ENCODE data around the gene SLC9A9. TPM values are rescaled to one million over a fixed set of nuclear protein-coding genes. Genes with fewer than 3 reads are reported as not detected.

SLC9A9 gene
- polyA plus RNA-seq, 1 donor (not counting 4 experiments of a cell fraction or from before 2014, with no cell fraction given): 5.2 TPM

GRCh38 chr3:143831208-143831607 lies 17.1 kb downstream of the SLC9A9 start:
- no peak for TF ChIP-seq EZH2 (IDR thresholded peaks at IDR 0.05; ENCODE audit: low read length)
- no peak for TF ChIP-seq CTCF (optimal IDR thresholded peaks at IDR 0.05 in 1 of 3, IDR thresholded peaks at IDR 0.05 in 1 of 3, conservative IDR thresholded peaks at IDR 0.05 in 1 of 3; ENCODE audit: extremely low read depth in 1 of 3, insufficient read depth in 2 of 3, low read length in 3 of 3)
- Histone ChIP-seq H3K9ac (ENCODE audit: control insufficient read depth, extremely low read depth, insufficient read depth, low read length) (no peak overlapping the region), H3K9me1 (ENCODE audit: control insufficient read depth, extremely low read depth, insufficient read depth, low read length) (no peaks in the 10 kb centered on the region), H3K27me3 (ENCODE audit: control insufficient read depth, extremely low read depth, insufficient read depth, low read length) (no peaks in the 10 kb centered on the region), H3K36me3 (ENCODE audit: control insufficient read depth in 2 of 2, extremely low read depth in 1 of 2, insufficient read depth in 2 of 2, low read length in 2 of 2) (no peaks in the 10 kb centered on the region), H3K4me1 (ENCODE audit: control insufficient read depth, extremely low read depth, insufficient read depth, low read length) (peaks cover 20% of the 10 kb centered on the region), H4K20me1 (ENCODE audit: control insufficient read depth, extremely low read depth, insufficient read depth, low read length) (no peaks in the 10 kb centered on the region), H3K79me2 (ENCODE audit: control insufficient read depth, insufficient read depth, low read length) (no peaks in the 10 kb centered on the region), H3K4me2 (ENCODE audit: control insufficient read depth, extremely low read depth, insufficient read depth, low read depth, low read length) (peak overlapping the region; percentile 59), H2AFZ (ENCODE audit: control insufficient read depth, low read length) (peak overlapping the region; percentile 65), H3K4me3 (ENCODE audit: control insufficient read depth in 2 of 3, extremely low read depth in 1 of 3, insufficient read depth in 2 of 3, low read depth in 1 of 3, low read length in 3 of 3) (peak overlapping the region in 2 of 3 experiments; percentile 24 to 47), H3K27ac (ENCODE audit: control insufficient read depth, insufficient read depth, low read length) (peak overlapping the region; percentile 28), H3K9me3 (ENCODE audit: control insufficient read depth, low read depth, low read length) (no peaks in the 10 kb centered on the region)
- FAIRE-seq (peak; percentile 75), DNase-seq (ENCODE audit: low read depth, low spot score) (no peak)
- dilution Hi-C loops (cut with MboI; ENCODE audit: extremely low pct_ligation_motif_present, low sequenced_read_pairs): no loop called here

DNA sequence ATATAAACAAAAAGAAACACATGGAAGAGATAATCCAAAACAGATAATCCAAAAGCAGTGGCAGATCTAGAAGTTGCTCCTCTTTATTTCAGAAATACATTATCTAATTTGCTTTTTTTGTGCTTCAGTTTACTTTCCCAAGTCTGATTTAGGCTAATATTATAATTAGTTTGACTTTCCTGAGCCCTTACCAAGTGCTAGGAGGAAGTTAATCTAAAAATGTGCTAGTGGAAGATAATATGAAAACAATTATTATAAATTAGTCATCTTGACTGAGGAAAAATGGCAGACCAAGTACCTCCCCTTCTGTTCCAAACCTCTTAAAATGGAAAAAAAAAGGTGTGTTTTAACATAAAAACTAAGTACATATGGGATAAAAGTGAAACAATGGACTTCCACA lies 17.5 kb downstream of the SLC9A9 start:
- Histone ChIP-seq H3K4me2 (ENCODE audit: control insufficient read depth, extremely low read depth, insufficient read depth, low read depth, low read length) (peak overlapping the region; percentile 59), H3K9me3 (ENCODE audit: control insufficient read depth, low read depth, low read length) (no peaks in the 10 kb centered on the region), H3K27ac (ENCODE audit: control insufficient read depth, insufficient read depth, low read length) (peak overlapping the region; percentile 28), H4K20me1 (ENCODE audit: control insufficient read depth, extremely low read depth, insufficient read depth, low read length) (no peaks in the 10 kb centered on the region), H3K36me3 (ENCODE audit: control insufficient read depth in 2 of 2, extremely low read depth in 1 of 2, insufficient read depth in 2 of 2, low read length in 2 of 2) (no peaks in the 10 kb centered on the region), H2AFZ (ENCODE audit: control insufficient read depth, low read length) (peak overlapping the region; percentile 65), H3K79me2 (ENCODE audit: control insufficient read depth, insufficient read depth, low read length) (no peaks in the 10 kb centered on the region), H3K4me3 (ENCODE audit: control insufficient read depth in 2 of 3, extremely low read depth in 1 of 3, insufficient read depth in 2 of 3, low read depth in 1 of 3, low read length in 3 of 3) (peak overlapping the region in 1 of 3 experiments; percentile 47), H3K27me3 (ENCODE audit: control insufficient read depth, extremely low read depth, insufficient read depth, low read length) (no peaks in the 10 kb centered on the region), H3K4me1 (ENCODE audit: control insufficient read depth, extremely low read depth, insufficient read depth, low read length) (peaks cover 20% of the 10 kb centered on the region), H3K9ac (ENCODE audit: control insufficient read depth, extremely low read depth, insufficient read depth, low read length) (no peak overlapping the region), H3K9me1 (ENCODE audit: control insufficient read depth, extremely low read depth, insufficient read depth, low read length) (no peaks in the 10 kb centered on the region)
- DNase-seq (ENCODE audit: low read depth, low spot score): no peak
- FAIRE-seq: no peak
- TF ChIP-seq CTCF (optimal IDR thresholded peaks at IDR 0.05 in 1 of 3, IDR thresholded peaks at IDR 0.05 in 1 of 3, conservative IDR thresholded peaks at IDR 0.05 in 1 of 3; ENCODE audit: extremely low read depth in 1 of 3, insufficient read depth in 2 of 3, low read length in 3 of 3): no peak
- TF ChIP-seq EZH2 (IDR thresholded peaks at IDR 0.05; ENCODE audit: low read length): no peak
- dilution Hi-C loops (cut with MboI; ENCODE audit: extremely low pct_ligation_motif_present, low sequenced_read_pairs): no loop called here

All from keratinocyte (primary cell).